ENCODE measurements around the gene CLDN3. TPM values are rescaled to one million over a fixed set of nuclear protein-coding genes. Genes with fewer than 3 reads are reported as not detected.

Gene CLDN3
- total and polyA plus RNA-seq, 9 of the 15 experiments (the other 6 are each of a cell fraction or from before 2014, with no cell fraction given): 0.29 TPM; not detected in 8

GRCh38 chr7:73811760-73812168 is 41.7 kb upstream of the CLDN3 start (continued):
- no peak for TF ChIP-seq ZNF384 (IDR thresholded peaks at IDR 0.05; ENCODE audit: low read depth, low read length)
- TF ChIP-seq TEAD4 (IDR thresholded peaks at IDR 0.05; ENCODE audit: low read length): no peak
- no peak for TF ChIP-seq TEAD4 (CRISPR knock-in tag; IDR thresholded peaks at IDR 0.05; ENCODE audit: borderline replicate concordance)
- TF ChIP-seq, protein P1, sequence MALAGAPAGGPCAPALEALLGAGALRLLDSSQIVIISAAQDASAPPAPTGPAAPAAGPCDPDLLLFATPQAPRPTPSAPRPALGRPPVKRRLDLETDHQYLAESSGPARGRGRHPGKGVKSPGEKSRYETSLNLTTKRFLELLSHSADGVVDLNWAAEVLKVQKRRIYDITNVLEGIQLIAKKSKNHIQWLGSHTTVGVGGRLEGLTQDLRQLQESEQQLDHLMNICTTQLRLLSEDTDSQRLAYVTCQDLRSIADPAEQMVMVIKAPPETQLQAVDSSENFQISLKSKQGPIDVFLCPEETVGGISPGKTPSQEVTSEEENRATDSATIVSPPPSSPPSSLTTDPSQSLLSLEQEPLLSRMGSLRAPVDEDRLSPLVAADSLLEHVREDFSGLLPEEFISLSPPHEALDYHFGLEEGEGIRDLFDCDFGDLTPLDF (CRISPR knock-in tag; IDR thresholded peaks at IDR 0.05): no peak
- TF ChIP-seq STAG1 (CRISPR knock-in tag; IDR thresholded peaks at IDR 0.05; ENCODE audit: borderline replicate concordance): no peak
- TF ChIP-seq FOXK2 (conservative IDR thresholded peaks at IDR 0.05 in 1 of 2, IDR thresholded peaks at IDR 0.05 in 1 of 2; ENCODE audit: low read depth in 2 of 2): no peak
- TF ChIP-seq E2F5 (CRISPR knock-in tag; IDR thresholded peaks at IDR 0.05): no peak
- no peak for TF ChIP-seq CREBBP (IDR thresholded peaks at IDR 0.05; ENCODE audit: low read depth, low read length)
- 0 out of 2 replicates have a peak, but pooled peaks have one; percentile 11 for TF ChIP-seq EGR1 (conservative IDR thresholded peaks at IDR 0.05)
- TF ChIP-seq ATF7 (IDR thresholded peaks at IDR 0.05): peak; percentile 64
- no peak for TF ChIP-seq ZNF778 (CRISPR knock-in tag; IDR thresholded peaks at IDR 0.05)
- TF ChIP-seq LARP7 (IDR thresholded peaks at IDR 0.05): no peak
- TF ChIP-seq PREB (CRISPR knock-in tag; IDR thresholded peaks at IDR 0.05): no peak; the same call in 1 of the 2 replicates
- no peak for TF ChIP-seq NR2C2 (CRISPR knock-in tag; IDR thresholded peaks at IDR 0.05)
- TF ChIP-seq NR2C2 (tag; IDR thresholded peaks at IDR 0.05): no peak
- no peak for TF ChIP-seq CBX5 (IDR thresholded peaks at IDR 0.05; ENCODE audit: borderline replicate concordance, low read depth)
- TF ChIP-seq XRCC3 (IDR thresholded peaks at IDR 0.05): no peak
- TF ChIP-seq, protein P2, sequence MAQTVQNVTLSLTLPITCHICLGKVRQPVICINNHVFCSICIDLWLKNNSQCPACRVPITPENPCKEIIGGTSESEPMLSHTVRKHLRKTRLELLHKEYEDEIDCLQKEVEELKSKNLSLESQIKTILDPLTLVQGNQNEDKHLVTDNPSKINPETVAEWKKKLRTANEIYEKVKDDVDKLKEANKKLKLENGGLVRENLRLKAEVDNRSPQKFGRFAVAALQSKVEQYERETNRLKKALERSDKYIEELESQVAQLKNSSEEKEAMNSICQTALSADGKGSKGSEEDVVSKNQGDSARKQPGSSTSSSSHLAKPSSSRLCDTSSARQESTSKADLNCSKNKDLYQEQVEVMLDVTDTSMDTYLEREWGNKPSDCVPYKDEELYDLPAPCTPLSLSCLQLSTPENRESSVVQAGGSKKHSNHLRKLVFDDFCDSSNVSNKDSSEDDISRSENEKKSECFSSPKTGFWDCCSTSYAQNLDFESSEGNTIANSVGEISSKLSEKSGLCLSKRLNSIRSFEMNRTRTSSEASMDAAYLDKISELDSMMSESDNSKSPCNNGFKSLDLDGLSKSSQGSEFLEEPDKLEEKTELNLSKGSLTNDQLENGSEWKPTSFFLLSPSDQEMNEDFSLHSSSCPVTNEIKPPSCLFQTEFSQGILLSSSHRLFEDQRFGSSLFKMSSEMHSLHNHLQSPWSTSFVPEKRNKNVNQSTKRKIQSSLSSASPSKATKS (CRISPR knock-in tag; IDR thresholded peaks at IDR 0.05): no peak
- TF ChIP-seq C11orf30 (IDR thresholded peaks at IDR 0.05; ENCODE audit: low read depth): no peak
- no peak for TF ChIP-seq SP2 (IDR thresholded peaks at IDR 0.05; ENCODE audit: extremely low read depth, low read depth, low read length, poor library complexity, severe bottlenecking)
- no peak for TF ChIP-seq ZNF217 (CRISPR knock-in tag; IDR thresholded peaks at IDR 0.05)
- TF ChIP-seq ZNF707 (CRISPR knock-in tag; conservative IDR thresholded peaks at IDR 0.05): no peak
- TF ChIP-seq ILF3 (IDR thresholded peaks at IDR 0.05; ENCODE audit: borderline replicate concordance): no peak
- no peak for TF ChIP-seq MCM7 (IDR thresholded peaks at IDR 0.05)
- no peak for TF ChIP-seq CEBPG (CRISPR knock-in tag; IDR thresholded peaks at IDR 0.05)
- TF ChIP-seq CEBPG (tag; conservative IDR thresholded peaks at IDR 0.05 in 1 of 2, IDR thresholded peaks at IDR 0.05 in 1 of 2): no peak
- no peak for TF ChIP-seq SRSF1 (IDR thresholded peaks at IDR 0.05; ENCODE audit: low read depth, low read length)
- TF ChIP-seq CTBP1 (IDR thresholded peaks at IDR 0.05; ENCODE audit: borderline replicate concordance): peak; percentile 74
